ENCODE results near the gene YARS1. TPM values are rescaled to one million over a fixed set of nuclear protein-coding genes. Genes with fewer than 3 reads are reported as not detected.

Gene YARS1
- total RNA-seq = 53.9 and 64.1 TPM in 2 replicates

DNA sequence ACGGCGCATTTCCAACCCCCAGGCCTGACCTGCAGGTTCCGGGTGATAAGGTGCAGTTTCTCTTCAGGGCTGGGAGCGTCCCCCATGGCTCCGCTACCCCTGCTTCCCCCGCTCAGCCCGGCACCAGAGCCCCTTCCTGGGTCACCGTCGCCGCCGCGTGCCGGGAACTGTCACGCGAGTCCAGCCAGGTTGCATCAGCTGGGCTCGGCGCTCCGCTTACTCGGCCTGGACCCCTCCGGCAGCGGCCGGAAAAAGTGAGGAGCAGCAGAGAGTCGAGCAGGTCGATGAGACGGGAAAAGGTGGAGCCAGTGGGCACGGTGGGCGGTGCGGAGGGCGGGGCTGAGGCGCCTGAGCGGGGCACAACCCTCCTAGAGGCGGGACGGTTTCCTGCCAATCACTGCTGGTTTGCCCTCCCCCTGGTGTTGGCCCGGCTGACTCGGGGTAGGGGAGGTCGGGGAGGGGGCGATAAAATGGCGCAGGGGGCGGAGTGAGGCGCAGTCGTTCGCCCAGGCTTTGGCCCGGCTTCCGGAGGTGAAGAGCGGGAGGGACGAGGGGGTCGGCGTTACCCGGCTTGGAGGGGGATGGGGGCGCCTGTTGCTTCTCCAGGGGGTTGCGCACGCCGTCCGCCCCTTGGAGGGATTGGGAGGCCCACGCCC is at the start of gene YARS1, which contains the start of gene S100PBP:
YARS1 (minus strand) TSS at position 200 of the 656 bp plus-strand sequence; CDS start at position 86, 114 bp downstream.
S100PBP (plus strand) TSS at position 495 of the 656 bp plus-strand sequence. CDS start 8,447 bp downstream, outside the sequence.

Other genes with a start within 250 kb of the YARS1 start
- 15.7 and 16.5 TPM in 2 replicates for gene ZBTB8OS, start 166.8 kb downstream of the YARS1 start, total RNA-seq
- gene RBBP4, start 166.2 kb downstream of the YARS1 start, total RNA-seq = 93.0 and 97.3 TPM in 2 replicates
- 42.6 and 43.4 TPM in 2 replicates for gene SYNC, start 114.6 kb downstream of the YARS1 start, total RNA-seq
- gene S100PBP, start 295 bp upstream of the YARS1 start, total RNA-seq = 12.9 and 14.2 TPM in 2 replicates
- gene FNDC5, start 53.6 kb upstream of the YARS1 start, total RNA-seq = 1.00 and 1.3 TPM in 2 replicates
- gene HPCA, start 69.1 kb upstream of the YARS1 start, total RNA-seq = not detected in 2 replicates
- 23.2 and 33.4 TPM in 2 replicates for gene TMEM54, start 84.0 kb upstream of the YARS1 start, total RNA-seq
- 2.6 and 5.1 TPM in 2 replicates for gene RNF19B, start 147.5 kb upstream of the YARS1 start, total RNA-seq
- gene AK2, start 219.5 kb upstream of the YARS1 start, total RNA-seq = 119 and 136 TPM in 2 replicates